NCI-H748 (cell line): Measurements from ENCODE around the gene SNX5.

ENCODE experiments used
- DNase-seq: peaks from one replicate; lab custom pipeline; 2025; ENCODE audit not compliant: unreplicated experiment; lab: John Stamatoyannopoulos, UW

The SNX5 gene

DNA sequence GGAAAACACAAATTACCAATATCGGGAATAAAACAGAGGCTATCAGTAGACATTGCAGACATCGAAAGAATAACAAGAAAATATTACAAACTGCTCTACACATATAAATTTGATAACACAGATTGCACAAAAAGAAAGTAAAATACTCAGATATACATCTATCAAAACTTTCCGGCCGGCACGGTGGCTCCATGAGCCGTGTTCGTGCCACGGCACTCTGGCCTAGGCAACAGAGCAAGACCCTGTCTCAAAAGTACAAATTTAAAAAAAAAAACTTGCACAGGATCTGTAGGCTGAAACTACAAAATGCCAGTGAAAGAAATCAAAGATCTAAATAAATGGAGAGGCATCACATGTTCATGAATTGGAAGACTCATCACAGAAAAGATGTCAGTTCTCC lies 49.4 kb downstream of the SNX5 start:
- DNase-seq: no peak

- no peak for DNase-seq
Measured at GRCh38 chr20:17917832-17918618, 50.6 kb downstream of the SNX5 start.

DNA sequence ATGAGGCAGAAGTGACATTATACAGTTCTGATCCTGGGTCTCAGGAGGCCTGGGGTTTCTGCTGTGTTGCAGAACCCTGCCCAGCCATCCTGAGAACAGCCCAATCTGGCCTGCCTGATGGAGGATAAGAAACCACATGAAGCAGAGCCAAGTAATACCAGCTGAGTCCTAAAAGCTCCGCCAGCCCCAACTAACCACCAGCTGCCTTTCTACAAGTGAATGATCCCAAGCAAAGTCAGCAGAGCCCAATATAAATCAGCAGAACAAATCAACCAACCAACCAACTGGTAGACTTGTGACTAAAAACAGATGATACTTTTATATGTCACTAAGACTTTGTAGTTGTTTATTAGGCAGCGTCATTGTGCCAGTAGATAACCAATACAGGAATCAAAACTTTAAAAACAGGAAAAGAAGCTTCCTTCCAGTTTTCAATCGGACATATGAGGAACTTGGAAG lies 52.1 kb downstream of the SNX5 start:
- DNase-seq: no peak

DNA sequence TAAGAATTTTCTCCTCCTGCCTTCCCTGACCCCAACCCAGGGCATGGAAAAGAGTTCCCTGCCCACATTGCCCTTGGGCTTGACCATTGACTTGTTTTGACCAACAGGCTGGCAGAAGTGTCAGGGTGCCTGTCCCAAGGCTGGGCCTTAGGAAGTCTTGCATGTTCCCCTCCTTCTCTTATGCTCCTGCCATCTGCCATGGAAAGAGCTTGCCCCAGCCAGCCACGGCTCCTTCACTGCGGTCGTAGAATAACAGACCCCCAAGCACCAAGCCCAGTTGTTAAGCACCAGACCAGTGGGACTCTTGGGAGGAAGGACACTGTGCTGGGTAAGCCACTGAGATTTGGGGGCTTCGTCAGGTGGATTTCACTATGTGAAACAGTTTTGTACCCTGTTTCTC lies 53.6 kb downstream of the SNX5 start:
- DNase-seq: no peak

DNA sequence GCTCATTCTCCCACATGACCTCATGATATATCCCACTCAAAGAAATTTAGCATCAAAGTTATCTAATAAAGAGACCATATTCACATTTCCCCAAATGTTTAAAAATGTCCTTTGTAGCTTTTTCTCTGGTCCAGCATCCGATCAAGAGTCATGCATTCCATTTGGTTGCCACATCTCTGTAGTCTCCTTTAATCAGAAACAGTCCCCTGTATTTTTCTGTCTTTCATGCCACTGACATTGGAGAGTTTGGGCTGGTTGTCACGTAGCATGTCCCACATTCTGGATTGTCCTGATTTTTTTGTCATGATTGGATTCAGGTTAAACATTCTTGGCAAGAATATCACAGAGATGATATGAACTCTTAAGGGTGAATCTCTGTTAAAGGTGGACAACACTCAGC lies 55.7 kb downstream of the SNX5 start:
- DNase-seq: no peak

GRCh38 chr20:17911927-17912326 lies 56.7 kb downstream of the SNX5 start:
- DNase-seq: no peak

- DNase-seq: no peak
Measured at GRCh38 chr20:17910828-17911294, 57.7 kb downstream of the SNX5 start.

DNA sequence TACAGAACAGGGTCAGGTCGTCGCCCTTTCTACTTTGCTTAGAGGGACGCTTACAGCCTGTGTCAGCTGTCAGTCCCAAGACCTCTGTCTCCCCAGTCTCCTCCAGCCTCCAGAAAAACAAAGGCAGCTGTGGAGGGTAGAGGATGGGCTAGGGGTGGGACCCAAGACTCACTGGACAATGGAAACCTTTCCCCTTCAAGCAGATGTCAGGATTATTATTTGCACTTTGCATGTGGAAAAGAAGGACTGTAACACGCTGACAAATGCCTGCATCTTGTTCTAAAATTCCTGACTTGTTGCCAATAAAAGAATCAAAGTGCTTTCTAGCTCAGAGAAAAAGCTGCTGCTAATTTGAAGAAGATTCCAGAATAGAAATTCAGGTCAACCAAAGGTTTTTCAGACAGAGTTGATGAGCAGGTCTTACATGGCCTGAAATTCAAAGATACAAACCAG lies 58.7 kb downstream of the SNX5 start:
- no peak for DNase-seq

DNA sequence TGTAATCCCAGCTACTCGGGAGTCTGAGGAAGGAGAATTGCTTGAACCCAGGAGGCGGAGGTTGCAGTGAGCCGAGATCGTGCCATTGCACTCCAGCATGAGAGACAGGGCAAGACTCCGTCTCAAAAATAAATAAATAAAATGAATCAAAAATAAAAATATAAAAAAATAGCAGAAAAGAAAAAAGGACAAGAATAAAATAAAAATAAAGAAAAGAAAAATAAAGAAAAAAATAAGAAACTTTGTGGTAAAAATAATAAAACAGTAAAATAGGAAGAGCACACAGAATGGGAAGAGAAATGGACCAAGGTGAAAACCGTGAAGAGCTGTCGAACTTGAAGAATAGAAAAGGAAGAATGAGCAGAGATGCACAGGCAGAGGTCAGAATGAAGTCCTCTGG lies 63.0 kb downstream of the SNX5 start:
- DNase-seq: no peak

GRCh38 chr20:17904027-17904426 lies 64.6 kb downstream of the SNX5 start:
- DNase-seq: no peak

GRCh38 chr20:17902531-17903083 lies 66.0 kb downstream of the SNX5 start:
- no peak for DNase-seq

DNA sequence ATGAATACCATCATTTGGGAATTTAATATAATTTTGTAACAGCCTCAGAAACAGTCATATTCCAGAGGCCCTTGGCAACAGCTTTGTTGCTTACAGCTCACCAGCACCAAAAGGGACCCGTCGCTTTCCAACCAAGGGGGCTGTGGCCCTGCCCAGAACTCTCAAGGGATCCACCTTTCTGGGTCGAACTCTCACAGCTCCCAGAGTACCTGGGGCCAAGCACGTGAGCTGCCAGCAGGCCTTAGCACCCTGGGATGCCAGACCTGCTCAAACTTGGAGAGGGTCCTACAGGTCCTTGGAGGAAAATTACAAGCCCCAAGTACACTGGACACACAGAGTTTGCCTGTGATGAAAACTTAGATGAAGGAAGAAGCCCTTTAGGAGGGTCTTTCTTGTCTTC lies 66.6 kb downstream of the SNX5 start:
- no peak for DNase-seq

DNA sequence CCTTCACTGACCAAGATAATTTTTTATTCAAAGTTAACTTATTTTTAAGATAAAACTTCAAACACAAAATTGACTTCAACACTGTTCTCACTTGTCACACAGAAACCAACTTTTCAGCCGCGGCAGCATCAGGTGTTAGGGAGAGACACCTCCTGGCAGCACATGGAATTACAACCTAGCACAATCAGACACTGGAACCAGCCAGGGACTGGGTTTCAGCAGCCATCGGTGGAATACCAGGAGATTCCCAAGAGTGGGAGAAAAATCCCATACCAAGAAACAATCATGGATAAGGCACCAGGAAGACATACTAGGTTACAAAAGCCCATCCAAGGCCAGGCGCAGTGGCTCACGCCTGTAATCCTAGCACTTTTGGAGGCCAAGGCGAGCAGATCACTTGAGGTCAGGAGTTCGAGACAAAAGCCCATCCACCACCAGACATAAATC lies 70.0 kb downstream of the SNX5 start:
- peak; percentile 66 for DNase-seq

DNA sequence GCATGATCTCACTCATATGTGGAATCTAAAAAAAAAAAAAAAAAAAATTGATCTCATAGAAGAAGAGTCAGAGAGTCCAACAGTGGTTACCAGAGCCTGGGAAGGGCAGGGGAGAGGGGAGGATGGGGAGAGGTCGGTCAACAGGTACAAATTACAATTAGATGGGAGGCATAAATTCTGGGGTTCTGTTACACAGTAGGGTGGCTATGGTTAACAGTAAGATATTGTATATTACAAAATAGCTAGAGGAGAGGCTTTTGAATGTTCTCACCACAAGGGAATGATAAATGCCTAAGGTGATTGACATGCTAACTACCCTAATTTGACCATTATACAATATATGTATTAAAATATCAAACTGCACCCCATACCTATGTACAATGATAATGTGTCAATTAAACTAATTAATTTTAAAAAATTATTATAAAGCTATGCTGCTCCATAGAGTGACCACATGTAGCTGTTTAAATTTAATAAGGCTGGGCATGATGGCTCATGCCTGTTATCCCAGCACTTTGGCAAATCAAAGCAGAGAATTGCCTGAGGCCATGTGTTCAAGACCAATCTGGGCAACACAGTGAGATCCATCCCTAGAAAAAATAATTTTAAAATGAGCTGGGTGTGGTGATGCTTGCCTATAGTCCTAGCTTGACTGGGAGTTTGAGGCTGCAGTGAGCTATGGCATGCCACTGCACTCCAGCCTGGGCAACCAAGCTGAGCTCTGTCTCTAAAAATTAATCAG lies 70.9 kb downstream of the SNX5 start:
- no peak for DNase-seq

GRCh38 chr20:17896771-17897369 lies 71.7 kb downstream of the SNX5 start:
- no peak for DNase-seq

- DNase-seq: no peak
Measured at GRCh38 chr20:17896193-17896723, 72.3 kb downstream of the SNX5 start.

DNA sequence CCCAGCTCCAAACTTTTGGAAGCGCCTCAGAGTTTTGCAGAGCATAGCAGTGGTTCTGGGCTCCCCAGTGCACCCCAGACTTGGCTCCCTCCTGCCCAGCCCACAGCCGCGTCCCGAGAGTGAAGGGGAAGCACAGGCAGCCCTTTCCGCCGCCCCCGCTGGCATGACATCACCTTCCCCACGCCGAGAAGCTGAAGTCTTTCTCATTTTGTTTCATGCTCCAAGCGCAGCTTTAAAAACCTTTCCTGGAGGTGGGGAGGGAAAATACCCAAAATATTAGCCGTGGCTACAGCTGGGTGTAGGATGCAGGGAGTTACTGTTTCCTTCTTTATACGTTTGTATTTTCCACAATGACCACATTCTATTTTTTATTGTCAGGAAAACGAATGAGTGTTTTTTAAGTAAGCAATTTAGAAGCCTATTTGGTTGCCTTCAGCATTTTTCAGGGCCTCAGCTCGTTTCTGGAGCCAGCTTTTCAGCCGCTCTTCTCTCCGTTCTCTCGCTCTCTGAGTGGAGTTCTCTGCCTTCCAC lies 72.9 kb downstream of the SNX5 start:
- no peak for DNase-seq

- DNase-seq: no peak
Measured at GRCh38 chr20:17893445-17893844, 75.1 kb downstream of the SNX5 start.

GRCh38 chr20:17892189-17892938 lies 76.2 kb downstream of the SNX5 start:
- no peak for DNase-seq
